Calu3 (cell line): ENCODE results near the gene EEF1AKMT1. TPM values are rescaled to one million over a fixed set of nuclear protein-coding genes. Genes with fewer than 3 reads are reported as not detected.

Experiments used
- BruUV-seq: library from RNA; stranded (reverse); fragments of 400-500 nt; replicated peaks from 2 replicates; lab custom pipeline; 2021; lab: Mats Ljungman, UMichigan
- CTCF ChIA-PET: fragments of 300-600 bp; sonication (Branson Sonifier 250); formaldehyde crosslinking; loops from one replicate; lab custom pipeline; 2022; ENCODE audit warnings: antibody characterized with exemption; lab: Charles Lee
- DNase-seq: peaks from one replicate; pipeline ENCODE4 v3.0.0; 2022
- H3K27ac Mint-ChIP-seq: one replicate; pipeline ENCODE4 v1.8.0; 2022; ENCODE audit warnings: mixed read lengths; ENCODE audit not compliant: unreplicated experiment
- H3K27me3 Mint-ChIP-seq: one replicate; pipeline ENCODE4 v1.8.0; 2022; ENCODE audit warnings: mixed read lengths; ENCODE audit not compliant: unreplicated experiment
- H3K36me3 Mint-ChIP-seq: one replicate; pipeline ENCODE4 v1.8.0; 2022; ENCODE audit warnings: mild to moderate bottlenecking, moderate library complexity, mixed read lengths; ENCODE audit not compliant: insufficient read depth, unreplicated experiment
- H3K4me1 Mint-ChIP-seq: one replicate; pipeline ENCODE4 v1.8.0; 2022; ENCODE audit warnings: mild to moderate bottlenecking, low read depth, mixed read lengths; ENCODE audit not compliant: unreplicated experiment
- H3K4me3 Mint-ChIP-seq: one replicate; pipeline ENCODE4 v1.8.0; 2022; ENCODE audit warnings: mild to moderate bottlenecking, low read depth, moderate library complexity, mixed read lengths; ENCODE audit not compliant: unreplicated experiment
- H3K9me3 Mint-ChIP-seq: one replicate; pipeline ENCODE4 v1.8.0; 2022; ENCODE audit warnings: low read depth, mixed read lengths; ENCODE audit not compliant: unreplicated experiment
- intact Hi-C: fragments of 100-400 bp; cut with micrococcal nuclease; formaldehyde crosslinking; loops from one replicate; pipeline ENCODE4 v1.10.0; 2022; ENCODE audit not compliant: unreplicated experiment
- total RNA-seq: library from RNA; stranded (reverse); gene quantifications from 2 replicates; pipeline ENCODE4 v1.2.3, GENCODE V29; 2022
- TF ChIP-seq, protein P1 (sequence below): fragments of 200-600 bp; IDR thresholded peaks from one replicate; pipeline ENCODE4 v1.8.0; 2022; ENCODE audit warnings: antibody characterized with exemption; ENCODE audit not compliant: unreplicated experiment

EEF1AKMT1 gene
- total RNA-seq, 1 experiment from 2014 or later = 6.0 TPM

- Mint-ChIP-seq H3K4me1 (no peaks in the 10 kb centered on the region), H3K27ac (no peak overlapping the region), H3K9me3 (no peaks in the 10 kb centered on the region), H3K27me3 (no peaks in the 10 kb centered on the region), H3K4me3 (no peak overlapping the region), H3K36me3 (no peaks in the 10 kb centered on the region)
- CTCF ChIA-PET = interaction anchor here (0.6 kb wide), 1 partner anchor 701 kb away, joined by 5 read pairs; no protein-coding TSS in a partner anchor
- TF ChIP-seq, protein P1, sequence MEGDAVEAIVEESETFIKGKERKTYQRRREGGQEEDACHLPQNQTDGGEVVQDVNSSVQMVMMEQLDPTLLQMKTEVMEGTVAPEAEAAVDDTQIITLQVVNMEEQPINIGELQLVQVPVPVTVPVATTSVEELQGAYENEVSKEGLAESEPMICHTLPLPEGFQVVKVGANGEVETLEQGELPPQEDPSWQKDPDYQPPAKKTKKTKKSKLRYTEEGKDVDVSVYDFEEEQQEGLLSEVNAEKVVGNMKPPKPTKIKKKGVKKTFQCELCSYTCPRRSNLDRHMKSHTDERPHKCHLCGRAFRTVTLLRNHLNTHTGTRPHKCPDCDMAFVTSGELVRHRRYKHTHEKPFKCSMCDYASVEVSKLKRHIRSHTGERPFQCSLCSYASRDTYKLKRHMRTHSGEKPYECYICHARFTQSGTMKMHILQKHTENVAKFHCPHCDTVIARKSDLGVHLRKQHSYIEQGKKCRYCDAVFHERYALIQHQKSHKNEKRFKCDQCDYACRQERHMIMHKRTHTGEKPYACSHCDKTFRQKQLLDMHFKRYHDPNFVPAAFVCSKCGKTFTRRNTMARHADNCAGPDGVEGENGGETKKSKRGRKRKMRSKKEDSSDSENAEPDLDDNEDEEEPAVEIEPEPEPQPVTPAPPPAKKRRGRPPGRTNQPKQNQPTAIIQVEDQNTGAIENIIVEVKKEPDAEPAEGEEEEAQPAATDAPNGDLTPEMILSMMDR = no peak
- BruUV-seq = no TSS peak
- intact Hi-C loops = no loop called here
- no peak for DNase-seq
These were observed 35.1 kb downstream of the EEF1AKMT1 start for GRCh38 chr13:20738616-20739015.

GRCh38 chr13:20729633-20730585 lies 43.9 kb downstream of the EEF1AKMT1 start:
- Mint-ChIP-seq H3K36me3 (no peaks in the 10 kb centered on the region), H3K27ac (no peak overlapping the region), H3K27me3 (no peaks in the 10 kb centered on the region), H3K9me3 (no peaks in the 10 kb centered on the region), H3K4me1 (no peaks in the 10 kb centered on the region), H3K4me3 (no peak overlapping the region)
- intact Hi-C loops = no loop called here
- TF ChIP-seq, protein P1 = no peak
- no TSS peak for BruUV-seq
- no peak for DNase-seq
- CTCF ChIA-PET = no interaction called here

GRCh38 chr13:20728579-20729311 lies 45.0 kb downstream of the EEF1AKMT1 start:
- no peaks in the 10 kb centered on the region for H3K27me3 Mint-ChIP-seq
- BruUV-seq = no TSS peak
- DNase-seq = no peak
- no peaks in the 10 kb centered on the region for H3K4me1 Mint-ChIP-seq
- CTCF ChIA-PET = no interaction called here
- no peaks in the 10 kb centered on the region for H3K36me3 Mint-ChIP-seq
- H3K9me3 Mint-ChIP-seq = no peaks in the 10 kb centered on the region
- no peak overlapping the region for H3K4me3 Mint-ChIP-seq
- intact Hi-C loops = no loop called here
- no peak overlapping the region for H3K27ac Mint-ChIP-seq
- TF ChIP-seq, protein P1 = no peak

- Mint-ChIP-seq H3K4me1 (no peaks in the 10 kb centered on the region), H3K27me3 (no peaks in the 10 kb centered on the region)
- CTCF ChIA-PET = no interaction called here
These were observed 45.9 kb downstream of the EEF1AKMT1 start for GRCh38 chr13:20727856-20728255.

More at GRCh38 chr13:20727856-20728255, 45.9 kb downstream of the EEF1AKMT1 start:
- Mint-ChIP-seq H3K9me3 (no peaks in the 10 kb centered on the region), H3K36me3 (no peaks in the 10 kb centered on the region), H3K27ac (no peak overlapping the region), H3K4me3 (no peak overlapping the region)
- no peak for DNase-seq
- BruUV-seq = no TSS peak
- TF ChIP-seq, protein P1 = no peak
- intact Hi-C loops = no loop called here
